K562 (cell line): ENCODE data around the gene RALB. TPM values are rescaled to one million over a fixed set of nuclear protein-coding genes. Genes with fewer than 3 reads are reported as not detected.
A peak's percentile ranks its signal among the peaks of the same experiment; 100 is the strongest.

Experiments
- ATAC-seq: fragments of 200-7000 bp; cut with Tn5 transposase; 3 replicates; pipeline ENCODE4 v1.9.1; 2020; ENCODE audit warnings: moderate library complexity
- BruUV-seq: library from RNA; stranded (reverse); fragments of 400-500 nt; replicated peaks from 2 replicates; lab custom pipeline; 2021; lab: Mats Ljungman, UMichigan
- CTCF ChIA-PET: fragments of 300-600 bp; formaldehyde crosslinking; extraction: SDS; loops from one replicate; lab custom pipeline; 2021; ENCODE audit warnings: low intra/inter-chr PET ratio; lab: Yijun Ruan, JAX
- POLR2A ChIA-PET: fragments of 300-600, 350-650 bp; sonication (Branson Sonifier 250); formaldehyde crosslinking; extraction: SDS; loops from one replicate; lab custom pipeline; 2021; ENCODE audit warnings: antibody characterized with exemption, inconsistent platforms; lab: Yijun Ruan, JAX
- DNase-seq, 4 experiments: peaks; one replicate each; pipeline versions ENCODE4 v3.0.0 to v3.0.0-alpha.2; 2011 to 2018; ENCODE audit warnings: low spot score in 3 of 4, mixed read lengths in 3 of 4; ENCODE audit errors: extremely low read depth in 1 of 4
- FAIRE-seq: peaks from 2 replicates; lab custom pipeline; 2011; peaks lifted over from hg19 to GRCh38; lab: Jason Lieb, UNC
- H2AFZ ChIP-seq: 2 replicates; pipeline ENCODE4 v1.6.0; 2011; ENCODE audit warnings: low read depth, low read length, control low read depth, inconsistent platforms
- H3K27ac ChIP-seq: fragments of 200-600 bp; 3 replicates; pipeline ENCODE4 v1.8.0; 2011; ENCODE audit warnings: low read depth, mild to moderate bottlenecking, control low read depth, inconsistent platforms, low read length, moderate library complexity, mixed read lengths; ENCODE audit errors: extremely low read depth
- H3K27me3 ChIP-seq, 2 experiments: fragments of 300-600 bp in 1 of 2; 2 replicates in 1 of 2; 3 replicates in 1 of 2; pipeline versions ENCODE4 v1.6.0 to v1.8.0; 2011; ENCODE audit warnings: inconsistent platforms in 2 of 2, low read length in 2 of 2, mild to moderate bottlenecking in 1 of 2, mixed read lengths in 1 of 2, moderate library complexity in 1 of 2; ENCODE audit not compliant: control insufficient read depth in 2 of 2, insufficient read depth in 2 of 2
- H3K36me3 ChIP-seq: fragments of 300-600 bp; 3 replicates; pipeline ENCODE4 v1.8.0; 2011; ENCODE audit warnings: mild to moderate bottlenecking, low read length, inconsistent platforms; ENCODE audit not compliant: control insufficient read depth, insufficient read depth
- H3K4me1 ChIP-seq, 2 experiments: fragments of 200-600 bp in 1 of 2; replicated peaks in 1 of 2; 2 replicates in 1 of 2; 3 replicates in 1 of 2; pipeline versions ENCODE4 v1.5.1 to v1.8.0; 2011; ENCODE audit warnings: inconsistent platforms in 2 of 2, low read length in 2 of 2, mild to moderate bottlenecking in 1 of 2, mixed read lengths in 1 of 2, moderate library complexity in 1 of 2; ENCODE audit not compliant: control insufficient read depth in 2 of 2, insufficient read depth in 2 of 2
- H3K4me2 ChIP-seq: 2 replicates; pipeline ENCODE4 v1.6.1; 2011; ENCODE audit warnings: low read length, control low read depth, inconsistent platforms, mixed read lengths; ENCODE audit not compliant: insufficient read depth
- H3K4me3 ChIP-seq: fragments of 200-600 bp; sonication (generic), shearing (Covaris generic); 2 replicates; pipeline ENCODE4 v1.5.1; 2016; ENCODE audit warnings: control low read depth, inconsistent platforms
- H3K79me2 ChIP-seq: fragments of 200-600 bp; 3 replicates; pipeline ENCODE4 v1.8.0; 2011; ENCODE audit warnings: low read length, inconsistent platforms; ENCODE audit not compliant: control insufficient read depth, insufficient read depth
- H3K9ac ChIP-seq, 2 experiments: 2 replicates each; pipeline versions ENCODE4 v1.6.0 to v1.6.1; 2011; ENCODE audit warnings: low read depth in 2 of 2, low read length in 2 of 2, control low read depth in 1 of 2, inconsistent platforms in 1 of 2, mild to moderate bottlenecking in 1 of 2, mixed read lengths in 1 of 2; ENCODE audit not compliant: insufficient read depth in 1 of 2
- H3K9me1 ChIP-seq: one replicate; pipeline ENCODE4 v1.6.0; 2011; ENCODE audit warnings: inconsistent platforms, mild to moderate bottlenecking, low read length, moderate library complexity; ENCODE audit not compliant: control insufficient read depth, insufficient read depth
- H3K9me3 ChIP-seq: replicated peaks from 2 replicates; pipeline ENCODE4 v1.5.1; 2011; ENCODE audit warnings: low read depth, low read length, inconsistent platforms; ENCODE audit not compliant: control insufficient read depth, insufficient read depth
- H4K20me1 ChIP-seq: replicated peaks from 2 replicates; pipeline ENCODE4 v1.6.1; 2011; ENCODE audit warnings: low read length, inconsistent platforms, mixed read lengths; ENCODE audit not compliant: control insufficient read depth, insufficient read depth
- ELF2 ChIP-seq: fragments of 250-450 bp; sonication (Bioruptor Pico); IDR thresholded peaks from 2 replicates; pipeline ENCODE4 v1.5.0; 2021; ENCODE audit warnings: mild to moderate bottlenecking
- FOSL1 ChIP-seq: fragments of 200-800 bp; sonication (Bioruptor generic); conservative IDR thresholded peaks from 2 replicates; pipeline ENCODE4 v1.6.1; 2016; ENCODE audit warnings: missing genetic modification characterization, missing compliant biosample characterization
- TCF7L2 ChIP-seq: fragments of 150-350 bp; IDR thresholded peaks from 2 replicates; pipeline ENCODE4 v1.6.1; 2016; ENCODE audit warnings: low read depth, mild to moderate bottlenecking, low read length, moderate library complexity
- WGBS: fragments of 100-300 bp; shearing (Covaris generic); methylation state at CpG from one replicate; pipeline ENCODE4 v1.1.6; 2016; ENCODE audit warnings: low coverage, mixed read lengths; ENCODE audit not compliant: insufficient coverage; ENCODE audit errors: missing lambda C conversion rate; 5-methylcytosine and 5-hydroxymethylcytosine counted together
- in situ Hi-C: fragments of 300-500 bp; cut with MboI; formaldehyde crosslinking; loops from 4 replicates; pipeline ENCODE4 v1.15.0; 2018; ENCODE audit warnings: inconsistent platforms, mixed read lengths
- intact Hi-C: fragments of 100-400 bp; cut with micrococcal nuclease; formaldehyde crosslinking; loops from 2 replicates; pipeline ENCODE4 v1.14.2; 2022
- polyA plus RNA-seq, 8 experiments: library from polyadenylated mRNA; depleted of rRNA in 4 of 8; stranded (reverse) in 5 of 8; unstranded in 3 of 8; fragments of >200 nt; fragmentation: Nextera tagmentation in 2 of 8; fragmentation: Illumina TruSeq in 1 of 8; extraction: Ambion mirVana in 2 of 8; extraction: Trizol in 1 of 8; gene quantifications; 2 replicates each; pipeline versions ENCODE4 v1.2.1 to v1.2.3, GENCODE V29; 2011 to 2014; ENCODE audit warnings: inconsistent platforms in 1 of 8, missing spikeins in 1 of 8
- total RNA-seq, 7 experiments: library from RNA; depleted of rRNA in 6 of 7; stranded (reverse); fragments of >200 nt in 6 of 7; fragmentation: Illumina TruSeq in 2 of 7; extraction: Trizol in 2 of 7; gene quantifications; 2 replicates each; pipeline versions ENCODE4 v1.2.1 to v1.2.3, GENCODE V29; 2011 to 2021; ENCODE audit warnings: low replicate concordance in 1 of 7
- TF ChIP-seq, protein P1 (sequence below): IDR thresholded peaks from 2 replicates; pipeline ENCODE4 v1.6.1; 2012; ENCODE audit warnings: low read depth, low read length, improper control_type of control experiment, borderline replicate concordance
- TF ChIP-seq, protein P2 (sequence below), 2 experiments: fragments of 450-650 bp; IDR thresholded peaks; 2 replicates each; pipeline ENCODE4 v1.6.1; 2016
- TF ChIP-seq, protein P3 (sequence below): sonication (generic); formaldehyde crosslinking; IDR thresholded peaks from 2 replicates; pipeline ENCODE4 v1.8.0; 2022; ENCODE audit warnings: missing genetic modification reagents, mild to moderate bottlenecking, borderline replicate concordance
- TF ChIP-seq, protein P4 (sequence below), 2 experiments: fragments of 150-350 bp in 1 of 2; IDR thresholded peaks; 2 replicates each; pipeline ENCODE4 v1.6.1; 2012 to 2016; ENCODE audit warnings: low read depth in 2 of 2, low read length in 2 of 2, mild to moderate bottlenecking in 1 of 2, moderate library complexity in 1 of 2
- TF ChIP-seq, protein P5 (sequence below): sonication (generic); IDR thresholded peaks from 2 replicates; pipeline ENCODE4 v1.6.1; 2016

Gene RALB
- total and polyA plus RNA-seq, 9 of the 15 experiments (the other 6 are each of a cell fraction or from before 2014, with no cell fraction given), result 14.8 to 65.6 (median 38.4) TPM

DNA sequence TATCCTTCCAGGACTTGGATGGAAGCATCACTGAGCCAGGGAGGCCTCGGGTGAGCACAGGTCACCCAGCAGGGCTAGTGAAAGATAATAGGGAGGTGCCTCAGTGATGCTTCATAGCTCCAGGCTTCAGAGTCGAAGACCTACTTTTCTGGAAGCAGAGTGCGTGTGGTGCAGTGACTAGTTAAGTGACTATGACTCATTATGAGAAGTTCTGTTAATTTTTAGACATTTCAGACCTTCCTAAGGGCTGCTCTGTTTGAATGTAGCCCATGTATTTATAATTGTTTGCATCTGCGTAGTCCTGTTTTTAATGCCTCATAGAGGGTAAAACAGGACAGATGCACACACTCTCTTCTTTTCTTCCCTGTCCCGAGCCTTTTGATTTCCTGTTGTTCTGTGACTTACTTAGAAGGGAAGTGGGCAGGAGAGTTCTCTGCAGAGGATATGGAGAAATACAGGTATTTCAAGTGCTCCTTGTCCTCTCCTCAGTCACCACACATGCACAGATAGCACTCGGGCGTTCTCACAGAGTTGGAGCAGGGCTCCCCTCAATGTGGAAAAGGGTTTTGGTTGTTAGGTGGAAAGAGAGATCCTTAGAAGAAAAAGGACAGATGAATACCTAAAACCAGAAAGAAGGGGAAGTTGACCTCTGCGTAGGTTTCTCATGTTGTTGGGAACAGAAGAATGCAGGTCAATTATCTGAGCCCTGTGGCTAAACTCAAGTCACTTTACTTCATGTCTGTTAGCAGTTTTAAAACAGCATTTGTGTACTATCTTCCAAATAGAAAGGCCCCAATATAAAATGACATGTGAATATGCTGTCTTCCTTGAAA, 34.7 kb downstream of the RALB start:
- Histone ChIP-seq H3K36me3 (peaks cover 15% of the 10 kb centered on the region; the same call in 2 of the 3 replicates), H3K27me3 (no peaks in the 10 kb centered on the region), H3K9me1 (no peaks in the 10 kb centered on the region), H2AFZ (no peak overlapping the region), H3K79me2 (no peaks in the 10 kb centered on the region), H3K9ac (no peak overlapping the region), H3K27ac (no peak overlapping the region), H3K4me2 (no peak overlapping the region), H3K4me1 (peaks cover 5 to 12% of the 10 kb centered on the region in 2 experiments; a peak in 3 of 5 replicates), H3K4me3 (no peak overlapping the region), H3K9me3 (no peaks in the 10 kb centered on the region), H4K20me1 (peaks cover 15% of the 10 kb centered on the region)
- FAIRE-seq (peak; percentile 6), DNase-seq (no peak), ATAC-seq (no peak)
- in situ Hi-C loops, result no loop called here
- ChIA-PET CTCF (no interaction called here), POLR2A (interaction anchor here (0.8 to 1.0 kb wide), 2 partner anchors 11 to 18 kb away, joined by 3 read pairs; no protein-coding TSS in a partner anchor)
- intact Hi-C loops, result no loop called here
- TF ChIP-seq, protein P1, sequence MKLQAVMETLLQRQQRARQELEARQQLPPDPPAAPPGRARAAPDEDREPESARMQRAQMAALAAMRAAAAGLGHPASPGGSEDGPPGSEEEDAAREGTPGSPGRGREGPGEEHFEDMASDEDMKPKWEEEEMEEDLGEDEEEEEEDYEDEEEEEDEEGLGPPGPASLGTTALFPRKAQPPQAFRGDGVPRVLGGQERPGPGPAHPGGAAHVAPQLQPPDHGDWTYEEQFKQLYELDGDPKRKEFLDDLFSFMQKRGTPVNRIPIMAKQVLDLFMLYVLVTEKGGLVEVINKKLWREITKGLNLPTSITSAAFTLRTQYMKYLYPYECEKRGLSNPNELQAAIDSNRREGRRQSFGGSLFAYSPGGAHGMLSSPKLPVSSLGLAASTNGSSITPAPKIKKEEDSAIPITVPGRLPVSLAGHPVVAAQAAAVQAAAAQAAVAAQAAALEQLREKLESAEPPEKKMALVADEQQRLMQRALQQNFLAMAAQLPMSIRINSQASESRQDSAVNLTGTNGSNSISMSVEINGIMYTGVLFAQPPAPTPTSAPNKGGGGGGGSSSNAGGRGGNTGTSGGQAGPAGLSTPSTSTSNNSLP, result no peak
- TF ChIP-seq ELF2 (no peak), TCF7L2 (no peak), FOSL1 (peak; percentile 62; the same call in 1 of the 2 replicates)
- TF ChIP-seq, protein P2, sequence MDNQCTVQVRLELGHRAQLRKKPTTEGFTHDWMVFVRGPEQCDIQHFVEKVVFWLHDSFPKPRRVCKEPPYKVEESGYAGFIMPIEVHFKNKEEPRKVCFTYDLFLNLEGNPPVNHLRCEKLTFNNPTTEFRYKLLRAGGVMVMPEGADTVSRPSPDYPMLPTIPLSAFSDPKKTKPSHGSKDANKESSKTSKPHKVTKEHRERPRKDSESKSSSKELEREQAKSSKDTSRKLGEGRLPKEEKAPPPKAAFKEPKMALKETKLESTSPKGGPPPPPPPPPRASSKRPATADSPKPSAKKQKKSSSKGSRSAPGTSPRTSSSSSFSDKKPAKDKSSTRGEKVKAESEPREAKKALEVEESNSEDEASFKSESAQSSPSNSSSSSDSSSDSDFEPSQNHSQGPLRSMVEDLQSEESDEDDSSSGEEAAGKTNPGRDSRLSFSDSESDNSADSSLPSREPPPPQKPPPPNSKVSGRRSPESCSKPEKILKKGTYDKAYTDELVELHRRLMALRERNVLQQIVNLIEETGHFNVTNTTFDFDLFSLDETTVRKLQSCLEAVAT (IDR thresholded peaks at IDR 0.05), result 0 out of 4 replicates have a peak, but pooled peaks of 1 of the 2 experiments have one; percentile 45
- TF ChIP-seq, protein P3, sequence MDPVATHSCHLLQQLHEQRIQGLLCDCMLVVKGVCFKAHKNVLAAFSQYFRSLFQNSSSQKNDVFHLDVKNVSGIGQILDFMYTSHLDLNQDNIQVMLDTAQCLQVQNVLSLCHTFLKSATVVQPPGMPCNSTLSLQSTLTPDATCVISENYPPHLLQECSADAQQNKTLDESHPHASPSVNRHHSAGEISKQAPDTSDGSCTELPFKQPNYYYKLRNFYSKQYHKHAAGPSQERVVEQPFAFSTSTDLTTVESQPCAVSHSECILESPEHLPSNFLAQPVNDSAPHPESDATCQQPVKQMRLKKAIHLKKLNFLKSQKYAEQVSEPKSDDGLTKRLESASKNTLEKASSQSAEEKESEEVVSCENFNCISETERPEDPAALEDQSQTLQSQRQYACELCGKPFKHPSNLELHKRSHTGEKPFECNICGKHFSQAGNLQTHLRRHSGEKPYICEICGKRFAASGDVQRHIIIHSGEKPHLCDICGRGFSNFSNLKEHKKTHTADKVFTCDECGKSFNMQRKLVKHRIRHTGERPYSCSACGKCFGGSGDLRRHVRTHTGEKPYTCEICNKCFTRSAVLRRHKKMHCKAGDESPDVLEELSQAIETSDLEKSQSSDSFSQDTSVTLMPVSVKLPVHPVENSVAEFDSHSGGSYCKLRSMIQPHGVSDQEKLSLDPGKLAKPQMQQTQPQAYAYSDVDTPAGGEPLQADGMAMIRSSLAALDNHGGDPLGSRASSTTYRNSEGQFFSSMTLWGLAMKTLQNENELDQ (CRISPR knock-in tag), result no peak
- TF ChIP-seq, protein P4, sequence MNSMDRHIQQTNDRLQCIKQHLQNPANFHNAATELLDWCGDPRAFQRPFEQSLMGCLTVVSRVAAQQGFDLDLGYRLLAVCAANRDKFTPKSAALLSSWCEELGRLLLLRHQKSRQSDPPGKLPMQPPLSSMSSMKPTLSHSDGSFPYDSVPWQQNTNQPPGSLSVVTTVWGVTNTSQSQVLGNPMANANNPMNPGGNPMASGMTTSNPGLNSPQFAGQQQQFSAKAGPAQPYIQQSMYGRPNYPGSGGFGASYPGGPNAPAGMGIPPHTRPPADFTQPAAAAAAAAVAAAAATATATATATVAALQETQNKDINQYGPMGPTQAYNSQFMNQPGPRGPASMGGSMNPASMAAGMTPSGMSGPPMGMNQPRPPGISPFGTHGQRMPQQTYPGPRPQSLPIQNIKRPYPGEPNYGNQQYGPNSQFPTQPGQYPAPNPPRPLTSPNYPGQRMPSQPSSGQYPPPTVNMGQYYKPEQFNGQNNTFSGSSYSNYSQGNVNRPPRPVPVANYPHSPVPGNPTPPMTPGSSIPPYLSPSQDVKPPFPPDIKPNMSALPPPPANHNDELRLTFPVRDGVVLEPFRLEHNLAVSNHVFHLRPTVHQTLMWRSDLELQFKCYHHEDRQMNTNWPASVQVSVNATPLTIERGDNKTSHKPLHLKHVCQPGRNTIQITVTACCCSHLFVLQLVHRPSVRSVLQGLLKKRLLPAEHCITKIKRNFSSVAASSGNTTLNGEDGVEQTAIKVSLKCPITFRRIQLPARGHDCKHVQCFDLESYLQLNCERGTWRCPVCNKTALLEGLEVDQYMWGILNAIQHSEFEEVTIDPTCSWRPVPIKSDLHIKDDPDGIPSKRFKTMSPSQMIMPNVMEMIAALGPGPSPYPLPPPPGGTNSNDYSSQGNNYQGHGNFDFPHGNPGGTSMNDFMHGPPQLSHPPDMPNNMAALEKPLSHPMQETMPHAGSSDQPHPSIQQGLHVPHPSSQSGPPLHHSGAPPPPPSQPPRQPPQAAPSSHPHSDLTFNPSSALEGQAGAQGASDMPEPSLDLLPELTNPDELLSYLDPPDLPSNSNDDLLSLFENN (IDR thresholded peaks at IDR 0.05; ENCODE audit: low read depth in 2 of 2, low read length in 2 of 2), result no peak
- TF ChIP-seq, protein P5, sequence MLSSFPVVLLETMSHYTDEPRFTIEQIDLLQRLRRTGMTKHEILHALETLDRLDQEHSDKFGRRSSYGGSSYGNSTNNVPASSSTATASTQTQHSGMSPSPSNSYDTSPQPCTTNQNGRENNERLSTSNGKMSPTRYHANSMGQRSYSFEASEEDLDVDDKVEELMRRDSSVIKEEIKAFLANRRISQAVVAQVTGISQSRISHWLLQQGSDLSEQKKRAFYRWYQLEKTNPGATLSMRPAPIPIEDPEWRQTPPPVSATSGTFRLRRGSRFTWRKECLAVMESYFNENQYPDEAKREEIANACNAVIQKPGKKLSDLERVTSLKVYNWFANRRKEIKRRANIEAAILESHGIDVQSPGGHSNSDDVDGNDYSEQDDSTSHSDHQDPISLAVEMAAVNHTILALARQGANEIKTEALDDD, result peak; percentile 30; the same call in 1 of the 2 replicates
- 57% methylated on average over 8 of the region's 8 CpGs for WGBS
- no TSS peak for BruUV-seq
